Heart right ventricle (tissue), 16 donors: ENCODE data around the gene SEMA3G. TPM values are rescaled to one million over a fixed set of nuclear protein-coding genes. Genes with fewer than 3 reads are reported as not detected.

Experiments used
- ATAC-seq, 8 donors: fragments of 200-7000 bp; cut with Tn5 transposase; one replicate each; pipeline ENCODE4 v1.9.1; 2020; ENCODE audit warnings: mild to moderate bottlenecking in 8 of 8, moderate library complexity in 8 of 8, moderate number of reproducible peaks in 1 of 8
- DNase-seq, 2 donors: peaks; one replicate each; pipeline ENCODE4 v3.0.0-alpha.2; 2020
- H3K27ac ChIP-seq, 10 donors: fragments of 200-600 bp; sonication (generic) in 2 of 10; one replicate each; pipeline versions ENCODE4 v1.5.0 to v1.8.0; 2020 to 2022; ENCODE audit warnings: mild to moderate bottlenecking in 3 of 10
- H3K27me3 ChIP-seq, 7 donors: fragments of 200-600 bp; one replicate each; pipeline ENCODE4 v1.8.0; 2021 to 2022; ENCODE audit warnings: mild to moderate bottlenecking in 2 of 7
- H3K36me3 ChIP-seq, 9 donors: fragments of 200-600 bp; sonication (generic) in 1 of 9; one replicate each; pipeline versions ENCODE4 v1.5.0 to v1.8.0; 2020 to 2022; ENCODE audit warnings: mild to moderate bottlenecking in 2 of 9
- H3K4me1 ChIP-seq, 9 donors: fragments of 200-600 bp; sonication (generic) in 1 of 9; one replicate each; pipeline versions ENCODE4 v1.5.0 to v1.8.0; 2020 to 2022; ENCODE audit warnings: mild to moderate bottlenecking in 4 of 9
- H3K4me3 ChIP-seq, 10 donors: fragments of 200-600 bp; sonication (generic) in 2 of 10; one replicate each; pipeline versions ENCODE4 v1.5.0 to v1.8.0; 2020 to 2022; ENCODE audit warnings: mild to moderate bottlenecking in 7 of 10, moderate library complexity in 2 of 10
- H3K9me3 ChIP-seq, 11 donors: fragments of 200-600 bp in 10 of 11; sonication (generic) in 2 of 11; one replicate each; pipeline versions ENCODE4 v1.5.0 to v1.8.0; 2013 to 2022; ENCODE audit warnings: mild to moderate bottlenecking in 2 of 11, control low read depth in 1 of 11, moderate library complexity in 1 of 11
- WGBS, 2 donors: extraction: QIAGEN DNeasy Blood & Tissue Kit; methylation state at CpG; one replicate each; pipeline ENCODE4 v1.1.7; 2013; ENCODE audit warnings: inconsistent platforms in 1 of 2; 5-methylcytosine and 5-hydroxymethylcytosine counted together
- intact Hi-C, 10 donors: fragments of 100-400 bp; cut with DNase I; formaldehyde crosslinking; loops; one replicate each; pipeline versions ENCODE4 v1.11.1 to v1.14.2; 2022
- polyA plus RNA-seq, 2 donors: library from polyadenylated mRNA; stranded (reverse); fragments of 200-250 nt; gene quantifications; one replicate each; pipeline ENCODE4 v1.2.3, GENCODE V29; 2013
- total RNA-seq, 10 donors: library from RNA; stranded (reverse); fragmentation: NEBNext Ultra II Directional in 3 of 10; extraction: Animal tissue kit (Norgen Biotek cat#: 25700) in 3 of 10; gene quantifications; one replicate each; pipeline versions ENCODE4 v1.2.1 to v1.2.4, GENCODE V29; 2021 to 2023
- TF ChIP-seq, protein P1 (sequence below), 9 donors: fragments of 200-600 bp; sonication (generic) in 2 of 9; IDR thresholded peaks; one replicate each; pipeline versions ENCODE4 v1.5.0 to v1.8.0; 2021 to 2022; ENCODE audit warnings: antibody characterized with exemption in 9 of 9, mild to moderate bottlenecking in 5 of 9, moderate library complexity in 1 of 9
- donor health status: Arrhythmogenic right ventricular cardiomyopathy.
- donor health status: ischemic (EF 13 %, LVEDD 7.1; RV severe dilation, severe dysfunction).
- donor health status: healthy with polysubstance abuse.
- donor health status: DM: no; HTN: yes; CAD: no.
- donor health status: DM: no; HTN: no; CAD: no.
- donor health status: ischemic (EF 25% LVEDD 6.9; RV normal size, moderate dysfunction).
- donor health status: ischemic (EF 25% LVEDD 5.7; RV mildly dilated, moderate dysfunction).
- donor health status: healthy.
- donor health status: DM: yes; HTN: yes; CAD: no.
- donor health status: Ischemic cardiomyopathy.
- donor health status: ischemic (EF 35%, LVEDD 5.7; RV mildly dilated, moderate dysfunction).
- donor health status: nonischemic (EF 11% LVEDD 7.7; RV severe dilation, severe dysfunction).
- donor health status: DM: yes; HTN: yes; CAD: no.
- donor health status: PGD.
- donor health status: ischemic (EF 29% LVEDD 5.4; RV normal size, mild dysfunction).
- donor health status: nonischemic (EF 23%, LVEDD 6.1; RV moderate dilation, normal function).

The SEMA3G gene
- total and polyA plus RNA-seq, 12 donors = 8.3 to 17.8 (median 15.0) TPM

- Histone ChIP-seq H3K9me3 (no peaks in the 10 kb centered on the region), H3K4me1 (peaks cover 14 to 44% (median 30%) of the 10 kb centered on the region in 9 donors), H3K27me3 (no peaks in the 10 kb centered on the region), H3K4me3 (no peak overlapping the region), H3K36me3 (peaks cover 5 to 96% (median 75%) of the 10 kb centered on the region in 9 donors), H3K27ac (no peak overlapping the region)
- intact Hi-C loops = loop anchor here in 2 of 10 donors (5.0 kb wide), 2 partner anchors 40 to 50 kb away; partner anchors contain the start of gene NT5DC2 (in 1 of the 2)
- TF ChIP-seq, protein P1, sequence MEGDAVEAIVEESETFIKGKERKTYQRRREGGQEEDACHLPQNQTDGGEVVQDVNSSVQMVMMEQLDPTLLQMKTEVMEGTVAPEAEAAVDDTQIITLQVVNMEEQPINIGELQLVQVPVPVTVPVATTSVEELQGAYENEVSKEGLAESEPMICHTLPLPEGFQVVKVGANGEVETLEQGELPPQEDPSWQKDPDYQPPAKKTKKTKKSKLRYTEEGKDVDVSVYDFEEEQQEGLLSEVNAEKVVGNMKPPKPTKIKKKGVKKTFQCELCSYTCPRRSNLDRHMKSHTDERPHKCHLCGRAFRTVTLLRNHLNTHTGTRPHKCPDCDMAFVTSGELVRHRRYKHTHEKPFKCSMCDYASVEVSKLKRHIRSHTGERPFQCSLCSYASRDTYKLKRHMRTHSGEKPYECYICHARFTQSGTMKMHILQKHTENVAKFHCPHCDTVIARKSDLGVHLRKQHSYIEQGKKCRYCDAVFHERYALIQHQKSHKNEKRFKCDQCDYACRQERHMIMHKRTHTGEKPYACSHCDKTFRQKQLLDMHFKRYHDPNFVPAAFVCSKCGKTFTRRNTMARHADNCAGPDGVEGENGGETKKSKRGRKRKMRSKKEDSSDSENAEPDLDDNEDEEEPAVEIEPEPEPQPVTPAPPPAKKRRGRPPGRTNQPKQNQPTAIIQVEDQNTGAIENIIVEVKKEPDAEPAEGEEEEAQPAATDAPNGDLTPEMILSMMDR (IDR thresholded peaks at IDR 0.05) = peak in 7 of 9 donors; percentile 26 to 50 (median 36)
- ATAC-seq (no peak), DNase-seq (peak in 1 of 2 donors; percentile 29)
- WGBS, 2 donors = 84 to 86% methylated on average over 23 of the region's 23 CpGs
These were observed 37.1 kb upstream of the SEMA3G start for GRCh38 chr3:52481819-52482521.

- no peak overlapping the region for H3K4me3 ChIP-seq
- peaks cover 14 to 51% (median 30%) of the 10 kb centered on the region in 9 donors for H3K4me1 ChIP-seq
- TF ChIP-seq, protein P1 (IDR thresholded peaks at IDR 0.05) = no peak
- WGBS, 2 donors = 80% methylated on average over 27 of the region's 27 CpGs
- no peaks in the 10 kb centered on the region for H3K9me3 ChIP-seq
- intact Hi-C loops = loop anchor here in 2 of 10 donors (5.0 kb wide), 2 partner anchors 41 to 51 kb away; partner anchors contain the start of gene NT5DC2 (in 1 of the 2)
- no peak overlapping the region for H3K27ac ChIP-seq
- DNase-seq = peak in 1 of 2 donors; percentile 20
- peaks cover 10 to 96% (median 75%) of the 10 kb centered on the region in 9 donors for H3K36me3 ChIP-seq
- no peak for ATAC-seq
- H3K27me3 ChIP-seq = no peaks in the 10 kb centered on the region
These were observed 36.1 kb upstream of the SEMA3G start for GRCh38 chr3:52480768-52481715.

DNA sequence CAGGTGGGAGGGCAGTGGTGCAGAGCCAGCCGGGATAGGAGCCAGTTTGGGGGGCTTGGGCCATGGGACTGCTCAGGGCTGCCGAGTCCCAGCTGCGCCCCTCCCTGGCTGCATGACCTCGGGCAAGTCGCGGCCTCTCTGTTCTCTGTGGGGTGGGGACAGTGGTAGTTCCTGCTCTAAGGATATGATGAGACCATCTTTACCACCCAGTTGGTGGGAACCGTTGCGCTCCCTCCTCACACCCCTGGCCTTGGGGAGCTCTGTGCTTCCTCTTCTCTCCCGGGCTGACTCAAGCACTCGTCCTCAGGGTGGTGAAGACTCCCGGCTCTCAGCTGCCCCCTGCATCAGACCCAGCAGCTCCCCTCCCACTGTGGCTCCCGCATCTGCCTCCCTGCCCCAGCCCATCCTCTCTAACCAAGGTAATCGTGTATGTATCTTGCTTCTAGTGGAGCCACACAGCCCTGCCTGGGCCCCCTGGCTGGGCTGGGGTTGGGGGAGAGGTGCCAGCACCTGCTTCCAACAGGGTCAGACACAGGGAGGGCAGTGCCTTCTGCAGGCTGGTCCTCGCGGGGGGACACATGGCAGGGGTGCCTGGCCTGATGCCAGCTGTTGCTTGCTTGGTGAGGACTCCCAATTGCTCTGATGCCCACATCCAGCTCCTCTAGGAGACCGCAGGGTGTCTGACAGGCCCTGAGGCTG is 35.1 kb upstream of the SEMA3G start:
- Histone ChIP-seq H3K4me1 (peaks cover 14 to 58% (median 23%) of the 10 kb centered on the region in 9 donors), H3K27ac (peak overlapping the region in 1 of 10 donors; percentile 31), H3K27me3 (no peaks in the 10 kb centered on the region), H3K4me3 (no peak overlapping the region), H3K36me3 (peaks cover 12 to 96% (median 79%) of the 10 kb centered on the region in 9 donors), H3K9me3 (no peaks in the 10 kb centered on the region)
- intact Hi-C loops = loop anchor here in 4 of 10 donors (5.0 to 10.0 kb wide), 3 partner anchors 42 to 205 kb away; partner anchors contain the start of genes GNL3 (in 2 of the 4), PBRM1 (in 2 of the 4) and NT5DC2 (in 1 of the 4)
- peak in 1 of 2 donors; percentile 20 for DNase-seq
- WGBS, 2 donors = 85 to 90% methylated on average over 16 of the region's 16 CpGs
- peak in 1 of 8 donors; percentile 23 for ATAC-seq
- TF ChIP-seq, protein P1 (IDR thresholded peaks at IDR 0.05) = no peak
